ENCODE measurements around the gene PLEKHA1.

Gene PLEKHA1

GRCh38 chr10:122347170-122347841 lies 27.2 kb upstream of the PLEKHA1 start:
- FAIRE-seq = no peak

GRCh38 chr10:122348512-122348911 lies 26.0 kb upstream of the PLEKHA1 start:
- no peak for FAIRE-seq

GRCh38 chr10:122348935-122349361 lies 25.6 kb upstream of the PLEKHA1 start:
- no peak for FAIRE-seq

- no peak for FAIRE-seq
These were observed 24.6 kb upstream of the PLEKHA1 start for GRCh38 chr10:122349758-122350369.

GRCh38 chr10:122350893-122351292 lies 23.6 kb upstream of the PLEKHA1 start:
- FAIRE-seq = no peak

- no peak for FAIRE-seq
These were observed 21.5 kb upstream of the PLEKHA1 start for GRCh38 chr10:122352817-122353525.

GRCh38 chr10:122354383-122354782 lies 20.1 kb upstream of the PLEKHA1 start:
- no peak for FAIRE-seq

GRCh38 chr10:122357685-122358084 lies 16.8 kb upstream of the PLEKHA1 start:
- FAIRE-seq = no peak

- FAIRE-seq = no peak
These were observed 14.9 kb upstream of the PLEKHA1 start for GRCh38 chr10:122359621-122360020.

- FAIRE-seq = no peak
These were observed 13.5 kb upstream of the PLEKHA1 start for GRCh38 chr10:122361046-122361445.

- FAIRE-seq = no peak
These were observed 12.4 kb upstream of the PLEKHA1 start for GRCh38 chr10:122362031-122362592.

GRCh38 chr10:122362621-122363020 lies 11.9 kb upstream of the PLEKHA1 start:
- FAIRE-seq = no peak

GRCh38 chr10:122363311-122363710 lies 11.2 kb upstream of the PLEKHA1 start:
- FAIRE-seq = no peak

GRCh38 chr10:122363722-122364463 lies 10.6 kb upstream of the PLEKHA1 start:
- no peak for FAIRE-seq

GRCh38 chr10:122368502-122369254 lies 5.8 kb upstream of the PLEKHA1 start:
- FAIRE-seq = no peak

- no peak for FAIRE-seq
These were observed 1.4 kb upstream of the PLEKHA1 start for GRCh38 chr10:122373108-122373507.

GRCh38 chr10:122373721-122374120 lies 787 bp upstream of the PLEKHA1 start:
- FAIRE-seq = no peak

- FAIRE-seq = no peak
These were observed 561 bp downstream of the PLEKHA1 start for GRCh38 chr10:122374859-122375678.

GRCh38 chr10:122375679-122376160 lies 1.2 kb downstream of the PLEKHA1 start:
- peak; percentile 31 for FAIRE-seq

- no peak for FAIRE-seq
These were observed 2.0 kb downstream of the PLEKHA1 start for GRCh38 chr10:122376364-122376961.

GRCh38 chr10:122379041-122379440 lies 4.5 kb downstream of the PLEKHA1 start:
- FAIRE-seq = no peak

Data from endometrium (tissue), 2 donors.